ENCODE data around the gene SAGE1. TPM values are rescaled to one million over a fixed set of nuclear protein-coding genes. Genes with fewer than 3 reads are reported as not detected.
A peak's percentile ranks its signal among the peaks of the same experiment; 100 is the strongest.

Gene SAGE1
- total and polyA plus RNA-seq, 9 of the 15 experiments (the other 6 are each of a cell fraction or from before 2014, with no cell fraction given) = 14.6 to 79.2 (median 29.3) TPM

GRCh38 chrX:135893294-135893817, at the start of gene SAGE1, which contains the start of gene CT45A10 (continued):
- no peak for TF ChIP-seq ZNF512 (tag; IDR thresholded peaks at IDR 0.05)
- TF ChIP-seq ETS2 (tag; IDR thresholded peaks at IDR 0.05; ENCODE audit: borderline replicate concordance, poor library complexity, severe bottlenecking) = no peak
- TF ChIP-seq XRCC3 (IDR thresholded peaks at IDR 0.05) = no peak
- no peak for TF ChIP-seq ZNF184 (CRISPR knock-in tag; IDR thresholded peaks at IDR 0.05)
- TF ChIP-seq AFF4 (CRISPR knock-in tag; IDR thresholded peaks at IDR 0.05) = 0 out of 2 replicates have a peak, but pooled peaks have one; percentile 32
- 0 out of 2 replicates have a peak, but pooled peaks have one; percentile 19 for TF ChIP-seq CC2D1A (IDR thresholded peaks at IDR 0.05)
- no peak for TF ChIP-seq NCOA1 (IDR thresholded peaks at IDR 0.05; ENCODE audit: low read depth)
- TF ChIP-seq AFF1 (IDR thresholded peaks at IDR 0.05; ENCODE audit: low read depth in 1 of 2, partially characterized antibody in 2 of 2) = no peak
- TF ChIP-seq U2AF1 (optimal IDR thresholded peaks at IDR 0.05; ENCODE audit: low read depth, low read length) = no peak
- TF ChIP-seq, protein P1, sequence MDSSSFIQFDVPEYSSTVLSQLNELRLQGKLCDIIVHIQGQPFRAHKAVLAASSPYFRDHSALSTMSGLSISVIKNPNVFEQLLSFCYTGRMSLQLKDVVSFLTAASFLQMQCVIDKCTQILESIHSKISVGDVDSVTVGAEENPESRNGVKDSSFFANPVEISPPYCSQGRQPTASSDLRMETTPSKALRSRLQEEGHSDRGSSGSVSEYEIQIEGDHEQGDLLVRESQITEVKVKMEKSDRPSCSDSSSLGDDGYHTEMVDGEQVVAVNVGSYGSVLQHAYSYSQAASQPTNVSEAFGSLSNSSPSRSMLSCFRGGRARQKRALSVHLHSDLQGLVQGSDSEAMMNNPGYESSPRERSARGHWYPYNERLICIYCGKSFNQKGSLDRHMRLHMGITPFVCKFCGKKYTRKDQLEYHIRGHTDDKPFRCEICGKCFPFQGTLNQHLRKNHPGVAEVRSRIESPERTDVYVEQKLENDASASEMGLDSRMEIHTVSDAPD (CRISPR knock-in tag; IDR thresholded peaks at IDR 0.05) = no peak
- TF ChIP-seq SETDB1 (IDR thresholded peaks at IDR 0.05; ENCODE audit: low read length) = no peak
- no peak for TF ChIP-seq NR1H2 (CRISPR knock-in tag; IDR thresholded peaks at IDR 0.05)
- no peak for TF ChIP-seq ZNF324 (CRISPR knock-in tag; IDR thresholded peaks at IDR 0.05)
- no peak for TF ChIP-seq POLR2AphosphoS2 (IDR thresholded peaks at IDR 0.05; ENCODE audit: low read length)
- TF ChIP-seq C11orf30 (IDR thresholded peaks at IDR 0.05; ENCODE audit: low read depth) = no peak
- TF ChIP-seq LEF1 (IDR thresholded peaks at IDR 0.05) = peak; percentile 48; the same call in 1 of the 2 replicates
- TF ChIP-seq TGIF2 (CRISPR knock-in tag; IDR thresholded peaks at IDR 0.05) = no peak
- TF ChIP-seq ZC3H4 (CRISPR knock-in tag; IDR thresholded peaks at IDR 0.05; ENCODE audit: borderline replicate concordance) = no peak
